T-cell (primary cell): ENCODE data around the gene CCDC12. TPM values are rescaled to one million over a fixed set of nuclear protein-coding genes. Genes with fewer than 3 reads are reported as not detected.

Experiments
- ATAC-seq, 4 experiments: fragments of 200-7000 bp in 3 of 4; fragments of 150-1000 bp in 1 of 4; cut with Tn5 transposase; replicated peaks in 1 of 4; 1 replicate in 3 of 4; 2 replicates in 1 of 4; pipeline ENCODE4 v1.10.0; 2021; ENCODE audit warnings: moderate library complexity in 3 of 4, mild to moderate bottlenecking in 2 of 4, moderate number of reproducible peaks in 1 of 4
- CTCF ChIA-PET, 2 donors: fragments of 300-600 bp; sonication (Branson Sonifier 250); formaldehyde crosslinking; loops; one replicate each; lab custom pipeline; 2022; ENCODE audit warnings: antibody characterized with exemption in 2 of 2; lab: Charles Lee
- POLR2A ChIA-PET, 2 donors: fragments of 300-600 bp; sonication (Branson Sonifier 250); formaldehyde crosslinking; loops; one replicate each; lab custom pipeline; 2022; ENCODE audit warnings: antibody characterized with exemption in 2 of 2; lab: Charles Lee
- DNase-seq, 35 experiments: peaks; one replicate each; pipeline versions ENCODE4 v3.0.0 to v3.0.0-alpha.2; 2013 to 2023
- H3K27ac ChIP-seq: one replicate; pipeline ENCODE4 v1.5.1; 2013; ENCODE audit warnings: low read length
- H3K27me3 ChIP-seq, 2 experiments: replicated peaks in 1 of 2; 1 replicate in 1 of 2; 2 replicates in 1 of 2; pipeline versions ENCODE4 v1.6.1 to v1.7.0; 2013; ENCODE audit warnings: low read length in 1 of 2, mixed read lengths in 1 of 2; ENCODE audit not compliant: control insufficient read depth in 2 of 2, insufficient read depth in 2 of 2; ENCODE audit errors: extremely low read depth in 1 of 2
- H3K36me3 ChIP-seq, 2 donors: 1 replicate in 1 of 2; 2 replicates in 1 of 2; pipeline versions ENCODE4 v1.6.1 to v1.7.0; 2013; ENCODE audit warnings: low read length in 1 of 2; ENCODE audit not compliant: control insufficient read depth in 2 of 2, insufficient read depth in 1 of 2; ENCODE audit errors: extremely low read depth in 1 of 2
- H3K4me1 ChIP-seq, 2 experiments: 1 replicate in 1 of 2; 2 replicates in 1 of 2; pipeline versions ENCODE4 v1.6.1 to v1.7.0; 2013; ENCODE audit warnings: low read length in 2 of 2, mixed read lengths in 1 of 2; ENCODE audit not compliant: insufficient read depth in 2 of 2, control insufficient read depth in 1 of 2; ENCODE audit errors: extremely low read depth in 1 of 2
- H3K4me3 ChIP-seq, 2 donors: 1 replicate in 1 of 2; 2 replicates in 1 of 2; pipeline versions ENCODE4 v1.5.1 to v1.7.0; 2013; ENCODE audit warnings: mild to moderate bottlenecking in 2 of 2, low read length in 1 of 2, moderate library complexity in 1 of 2; ENCODE audit not compliant: control insufficient read depth in 1 of 2; ENCODE audit errors: extremely low read depth in 1 of 2
- H3K9me3 ChIP-seq: 2 replicates; pipeline ENCODE4 v1.7.0; 2013
- H3K27ac Mint-ChIP-seq, 2 donors: one replicate each; pipeline ENCODE4 v1.8.0; 2020 to 2021; ENCODE audit warnings: mild to moderate bottlenecking in 2 of 2, mixed read lengths in 2 of 2
- H3K27me3 Mint-ChIP-seq, 2 donors: one replicate each; pipeline ENCODE4 v1.8.0; 2021 to 2022; ENCODE audit warnings: mixed read lengths in 2 of 2
- H3K36me3 Mint-ChIP-seq: one replicate; pipeline ENCODE4 v1.8.0; 2021; ENCODE audit warnings: mixed read lengths
- H3K4me1 Mint-ChIP-seq, 3 donors: one replicate each; pipeline ENCODE4 v1.8.0; 2020 to 2022; ENCODE audit warnings: mixed read lengths in 3 of 3, mild to moderate bottlenecking in 1 of 3
- H3K4me3 Mint-ChIP-seq, 3 donors: one replicate each; pipeline ENCODE4 v1.8.0; 2020 to 2022; ENCODE audit warnings: mild to moderate bottlenecking in 3 of 3, mixed read lengths in 3 of 3, moderate library complexity in 3 of 3
- H3K9me3 Mint-ChIP-seq, 3 donors: one replicate each; pipeline ENCODE4 v1.8.0; 2020 to 2022; ENCODE audit warnings: mixed read lengths in 3 of 3
- WGBS: methylation state at CpG from one replicate; pipeline ENCODE4 v1.1.5; 2013; ENCODE audit warnings: missing lambda C conversion rate; ENCODE audit not compliant: insufficient coverage; 5-methylcytosine and 5-hydroxymethylcytosine counted together
- total RNA-seq, 35 experiments: library from RNA in 6 of 35; stranded (reverse) in 6 of 35; fragments of 120-200 nt in 1 of 35; gene quantifications; one replicate each; pipeline versions ENCODE4 v1.2.1 to v1.2.4 and lab custom pipeline; 2013 to 2026

CCDC12 gene
- total RNA-seq, 5 donors from 2014 or later (not counting 1 experiment from before 2014, with no cell fraction given) = 66.5 to 78.4 (median 72.8) TPM

DNA sequence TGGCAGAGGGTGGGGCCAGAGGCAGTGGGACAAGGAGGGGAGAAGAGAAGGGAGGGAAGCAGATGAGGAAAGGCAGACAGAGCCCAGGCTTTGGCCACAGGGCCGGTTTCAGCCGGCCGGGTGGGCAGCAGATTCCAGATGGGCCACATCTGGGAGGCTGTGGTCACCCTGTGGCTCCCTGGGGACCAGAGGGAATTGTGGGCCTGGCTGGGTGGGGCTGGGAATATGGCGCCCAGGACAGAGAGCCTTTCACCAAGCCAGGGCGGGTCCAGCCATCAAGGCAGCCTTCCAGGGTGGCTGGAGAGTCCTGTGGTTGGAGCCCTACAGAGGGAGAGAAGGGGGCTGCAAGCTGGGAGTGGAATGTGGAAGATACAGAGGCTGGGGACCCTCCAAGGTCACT, 80.2 kb downstream of the CCDC12 start:
- 85% methylated on average over 3 of the region's 5 CpGs for WGBS
- no peak overlapping the region for H3K4me3 Mint-ChIP-seq
- DNase-seq = no peak

DNA sequence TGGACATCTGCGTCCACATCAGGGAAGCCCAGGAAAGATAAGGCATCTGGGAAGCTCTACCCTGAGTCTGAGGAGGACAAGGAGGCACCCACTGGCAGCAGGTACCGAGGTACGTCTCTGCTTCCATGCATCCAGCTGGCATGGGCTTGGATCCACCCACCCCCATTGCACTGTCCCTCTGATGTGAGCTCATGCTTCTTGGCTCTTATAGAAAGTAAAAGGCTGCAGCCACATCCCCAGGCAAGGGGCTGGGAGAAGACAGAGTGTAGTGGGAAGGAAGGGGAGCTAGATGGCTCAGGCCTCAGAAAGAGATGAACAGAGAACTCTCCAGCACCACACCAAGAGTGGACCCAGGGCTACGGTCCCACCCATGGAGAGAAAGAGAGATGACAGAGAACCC, 80.8 kb downstream of the CCDC12 start:
- Mint-ChIP-seq H3K4me3 (no peak overlapping the region), H3K27me3 (peaks cover 41 to 62% of the 10 kb centered on the region in 2 donors), H3K4me1 (peaks cover 0 to 7% (median 7%) of the 10 kb centered on the region in 3 donors), H3K36me3 (no peaks in the 10 kb centered on the region), H3K27ac (no peak overlapping the region), H3K9me3 (no peaks in the 10 kb centered on the region)
- 79% methylated on average over 3 of the region's 4 CpGs for WGBS
- Histone ChIP-seq H3K4me1 (peaks cover 0 to 20% of the 10 kb centered on the region in 2 experiments), H3K27me3 (peaks cover 0 to 81% of the 10 kb centered on the region in 2 experiments), H3K27ac (no peak overlapping the region), H3K4me3 (no peak overlapping the region), H3K36me3 (no peaks in the 10 kb centered on the region), H3K9me3 (no peaks in the 10 kb centered on the region)
- ATAC-seq = no peak
- CTCF ChIA-PET = interaction anchor here (0.8 to 1.0 kb wide), 2 partner anchors 12 to 191 kb away, joined by 3 to 4 read pairs; no protein-coding TSS in a partner anchor
- POLR2A ChIA-PET = no interaction called here
- DNase-seq = no peak

More for the DNA sequence above, 80.2 kb downstream of the CCDC12 start:
- POLR2A ChIA-PET = no interaction called here
- Mint-ChIP-seq H3K4me1 (peaks cover 0 to 7% (median 7%) of the 10 kb centered on the region in 3 donors), H3K27ac (no peak overlapping the region), H3K27me3 (peaks cover 35 to 56% of the 10 kb centered on the region in 2 donors), H3K36me3 (no peaks in the 10 kb centered on the region), H3K9me3 (no peaks in the 10 kb centered on the region)
- Histone ChIP-seq H3K36me3 (no peaks in the 10 kb centered on the region), H3K4me3 (no peak overlapping the region), H3K9me3 (no peaks in the 10 kb centered on the region), H3K27me3 (peaks cover 0 to 79% of the 10 kb centered on the region in 2 experiments), H3K27ac (no peak overlapping the region), H3K4me1 (peaks cover 0 to 20% of the 10 kb centered on the region in 2 experiments)
- ATAC-seq = no peak
- CTCF ChIA-PET = interaction anchor here in 1 of 2 donors (0.8 kb wide), 1 partner anchor 191 kb away, joined by 4 read pairs; no protein-coding TSS in a partner anchor

DNA sequence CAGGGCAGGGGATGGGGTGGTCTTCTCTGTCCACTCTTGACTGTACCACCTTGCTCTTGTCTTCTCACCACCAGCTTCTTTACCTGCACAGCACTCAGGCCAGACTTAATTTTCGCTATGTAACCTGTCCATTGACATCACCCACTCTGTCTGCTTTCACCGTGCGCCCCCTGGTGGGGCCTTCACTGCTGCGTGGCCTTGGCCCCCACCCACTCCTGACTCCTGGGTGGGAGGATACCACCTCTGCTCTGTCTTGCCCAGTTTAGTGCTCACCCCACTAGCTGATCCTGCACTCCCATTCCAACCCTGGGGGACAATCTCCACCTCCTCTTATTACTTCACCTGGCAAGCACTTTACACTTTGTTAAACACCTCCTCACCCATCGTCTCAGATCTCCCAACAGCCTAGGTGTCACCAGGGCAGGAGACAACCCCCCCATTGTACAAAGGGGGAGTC, 81.3 kb downstream of the CCDC12 start:
- no peak overlapping the region for H3K27ac ChIP-seq
- H3K4me3 ChIP-seq = no peak overlapping the region
- ChIA-PET CTCF (interaction anchor here (0.7 to 1.0 kb wide), 7 partner anchors 12 to 262 kb away, joined by 3 to 8 read pairs (median 3); no protein-coding TSS in a partner anchor), POLR2A (no interaction called here)
- no peaks in the 10 kb centered on the region for H3K36me3 Mint-ChIP-seq
- peaks cover 41 to 65% of the 10 kb centered on the region in 2 donors for H3K27me3 Mint-ChIP-seq
- H3K9me3 ChIP-seq = no peaks in the 10 kb centered on the region
- H3K27me3 ChIP-seq = peaks cover 0 to 85% of the 10 kb centered on the region in 2 experiments
- H3K4me1 ChIP-seq = peaks cover 0 to 20% of the 10 kb centered on the region in 2 experiments
- 6% methylated on average over 4 of the region's 5 CpGs for WGBS
- H3K9me3 Mint-ChIP-seq = no peaks in the 10 kb centered on the region
- H3K4me1 Mint-ChIP-seq = peaks cover 0 to 7% (median 7%) of the 10 kb centered on the region in 3 donors
- H3K27ac Mint-ChIP-seq = no peak overlapping the region
- ATAC-seq (peak; percentile 73 to 93 (median 82)), DNase-seq (peak; percentile 44 to 85 (median 75))
- H3K4me3 Mint-ChIP-seq = no peak overlapping the region
- H3K36me3 ChIP-seq = no peaks in the 10 kb centered on the region

DNA sequence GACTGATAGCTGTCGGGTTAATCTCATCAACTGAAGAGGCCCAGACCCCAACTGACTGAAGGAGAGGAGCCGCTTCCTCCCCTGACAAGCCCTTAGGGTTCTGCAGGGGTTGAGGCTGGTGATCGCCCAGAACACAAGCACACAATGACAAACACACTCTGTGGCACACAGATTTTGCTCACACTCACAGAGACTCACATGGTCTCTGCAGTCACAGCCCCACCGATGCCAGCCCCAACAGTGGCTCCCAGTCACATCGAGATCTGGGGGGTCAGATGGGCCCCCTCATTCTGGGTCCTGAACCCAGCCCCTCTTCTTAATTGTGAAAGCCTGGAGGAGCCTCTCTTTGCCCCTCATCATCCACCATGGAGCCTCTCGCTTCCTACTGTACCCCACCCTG, 82.3 kb downstream of the CCDC12 start:
- Mint-ChIP-seq H3K9me3 (no peaks in the 10 kb centered on the region), H3K4me3 (no peak overlapping the region), H3K36me3 (no peaks in the 10 kb centered on the region), H3K27ac (no peak overlapping the region), H3K4me1 (peaks cover 0 to 7% (median 7%) of the 10 kb centered on the region in 3 donors), H3K27me3 (peaks cover 43 to 71% of the 10 kb centered on the region in 2 donors)
- peaks cover 0 to 20% of the 10 kb centered on the region in 2 experiments for H3K4me1 ChIP-seq
- CTCF ChIA-PET = interaction anchor here in 1 of 2 donors (0.7 kb wide), 1 partner anchor 262 kb away, joined by 8 read pairs; no protein-coding TSS in a partner anchor
- POLR2A ChIA-PET = no interaction called here
- ATAC-seq (no peak), DNase-seq (no peak)
- no peaks in the 10 kb centered on the region for H3K9me3 ChIP-seq
- no peak overlapping the region for H3K27ac ChIP-seq
- H3K27me3 ChIP-seq = peaks cover 0 to 85% of the 10 kb centered on the region in 2 experiments
- WGBS = 86% methylated on average over 4 of the region's 6 CpGs
- H3K36me3 ChIP-seq = no peaks in the 10 kb centered on the region
- H3K4me3 ChIP-seq = no peak overlapping the region

DNA sequence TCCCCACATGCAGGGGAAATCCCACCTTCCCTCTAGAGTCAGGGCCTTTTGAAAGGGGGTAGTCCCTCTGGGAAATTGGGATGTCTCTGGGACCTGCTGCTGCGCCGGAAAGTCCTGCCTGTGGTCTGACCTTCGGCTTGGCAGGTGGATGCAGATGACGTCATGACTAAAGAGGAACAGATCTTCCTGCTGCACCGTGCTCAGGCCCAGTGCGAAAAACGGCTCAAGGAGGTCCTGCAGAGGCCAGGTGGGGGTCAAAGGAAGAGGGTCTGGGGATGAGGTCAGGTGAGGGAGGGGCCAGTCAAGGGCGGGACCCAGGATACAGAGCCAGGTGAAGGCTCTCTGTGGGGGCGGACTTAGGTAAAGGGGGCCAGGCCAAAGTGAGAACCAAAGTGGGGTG, 82.8 kb downstream of the CCDC12 start:
- Mint-ChIP-seq H3K27ac (no peak overlapping the region), H3K4me3 (no peak overlapping the region), H3K36me3 (no peaks in the 10 kb centered on the region), H3K27me3 (peaks cover 38 to 67% of the 10 kb centered on the region in 2 donors), H3K9me3 (no peaks in the 10 kb centered on the region), H3K4me1 (peaks cover 0 to 5% (median 3%) of the 10 kb centered on the region in 3 donors)
- Histone ChIP-seq H3K4me1 (peaks cover 0 to 18% of the 10 kb centered on the region in 2 experiments), H3K27ac (no peak overlapping the region), H3K9me3 (no peaks in the 10 kb centered on the region), H3K4me3 (no peak overlapping the region), H3K36me3 (no peaks in the 10 kb centered on the region), H3K27me3 (peaks cover 0 to 86% of the 10 kb centered on the region in 2 experiments)
- ATAC-seq = no peak
- 77% methylated on average over 7 of the region's 9 CpGs for WGBS
- DNase-seq = no peak
- CTCF ChIA-PET = no interaction called here
- POLR2A ChIA-PET = no interaction called here

DNA sequence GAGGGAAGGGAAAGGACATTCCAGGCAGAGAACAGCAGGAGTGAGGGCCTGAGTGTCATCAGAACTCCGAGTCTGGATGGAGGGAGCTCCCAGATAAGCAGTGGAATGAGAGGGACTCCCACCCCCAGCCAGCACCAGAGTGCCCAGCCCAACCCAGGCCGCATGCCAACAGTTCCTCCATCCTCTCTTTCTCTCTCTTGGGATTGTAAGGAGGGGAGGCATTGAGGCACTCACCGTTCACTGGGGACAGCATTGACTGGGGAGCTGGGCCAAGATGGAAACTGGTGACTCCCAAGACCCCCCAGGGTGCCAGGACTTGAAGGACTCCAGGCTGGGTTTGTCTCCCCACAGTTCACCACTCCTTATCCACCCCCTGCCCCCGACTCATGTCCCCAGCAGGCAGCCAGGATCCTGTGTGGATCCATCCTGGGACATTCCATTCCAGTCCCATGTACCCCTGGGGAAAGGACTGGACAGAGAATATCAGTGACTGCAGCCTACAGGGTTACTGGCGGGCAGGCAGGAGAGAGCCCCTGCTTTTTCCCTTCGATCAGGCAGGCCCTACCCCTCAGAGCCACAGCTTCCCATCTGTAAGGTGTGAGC, 83.3 kb downstream of the CCDC12 start:
- H3K4me3 ChIP-seq = no peak overlapping the region
- peaks cover 0 to 82% of the 10 kb centered on the region in 2 experiments for H3K27me3 ChIP-seq
- H3K27ac ChIP-seq = no peak overlapping the region
- no peaks in the 10 kb centered on the region for H3K36me3 Mint-ChIP-seq
- no peaks in the 10 kb centered on the region for H3K9me3 ChIP-seq
- H3K27me3 Mint-ChIP-seq = peaks cover 33 to 68% of the 10 kb centered on the region in 2 donors
- H3K4me1 ChIP-seq = peaks cover 0 to 13% of the 10 kb centered on the region in 2 experiments
- H3K9me3 Mint-ChIP-seq = no peaks in the 10 kb centered on the region
- ATAC-seq = no peak
- CTCF ChIA-PET = interaction anchor here in 1 of 2 donors (0.6 kb wide), 1 partner anchor 265 kb away, joined by 3 read pairs; no protein-coding TSS in a partner anchor
- H3K27ac Mint-ChIP-seq = no peak overlapping the region
- POLR2A ChIA-PET = interaction anchor here in 1 of 2 donors (0.6 kb wide), 1 partner anchor 192 kb away, joined by 4 read pairs; no protein-coding TSS in a partner anchor
- H3K36me3 ChIP-seq = no peaks in the 10 kb centered on the region
- 75% methylated on average over 1 of the region's 6 CpGs for WGBS
- H3K4me3 Mint-ChIP-seq = peak overlapping the region in 1 of 3 donors; percentile 38
- H3K4me1 Mint-ChIP-seq = peaks cover 0 to 5% (median 3%) of the 10 kb centered on the region in 3 donors
- DNase-seq = no peak
